GM12878 (cell line): ENCODE results near the gene TANC1. TPM values are rescaled to one million over a fixed set of nuclear protein-coding genes. Genes with fewer than 3 reads are reported as not detected.

Experiments used
- ATAC-seq: fragments of 200-7000 bp; cut with Tn5 transposase; 3 replicates; pipeline ENCODE4 v1.9.1; 2020; ENCODE audit warnings: mild to moderate bottlenecking, moderate library complexity
- BruUV-seq: library from RNA; stranded (reverse); fragments of 400-500 nt; replicated peaks from 2 replicates; lab custom pipeline; 2021; lab: Mats Ljungman, UMichigan
- CTCF ChIA-PET: fragments of 300-600 bp; sonication (Branson Sonifier 250); formaldehyde crosslinking; extraction: SDS; loops from one replicate; lab custom pipeline; 2021; ENCODE audit warnings: inconsistent platforms; lab: Yijun Ruan, JAX
- POLR2A ChIA-PET: fragments of 350-600 bp; formaldehyde crosslinking; extraction: SDS; loops from one replicate; lab custom pipeline; 2021; ENCODE audit warnings: inconsistent platforms; lab: Charles Lee
- RAD21 ChIA-PET: fragments of 300-600 bp; sonication (Branson Sonifier 250); formaldehyde crosslinking; loops from one replicate; lab custom pipeline; 2023; ENCODE audit warnings: antibody characterized with exemption; ENCODE audit not compliant: unreplicated experiment; lab: Charles Lee
- SMC1A ChIA-PET: fragments of 300-600 bp; sonication (Branson Sonifier 250); formaldehyde crosslinking; loops from one replicate; lab custom pipeline; 2023; ENCODE audit not compliant: unreplicated experiment, uncharacterized antibody; lab: Charles Lee
- DNase-seq: peaks from one replicate; pipeline ENCODE4 v3.0.0-alpha.2; 2011; ENCODE audit warnings: low read depth, low spot score
- FAIRE-seq: peaks from 3 replicates; lab custom pipeline; 2011; peaks lifted over from hg19 to GRCh38; lab: Jason Lieb, UNC
- H2AFZ ChIP-seq: 2 replicates; pipeline ENCODE4 v1.6.0; 2011; ENCODE audit warnings: low read depth, low read length, control low read depth; ENCODE audit not compliant: control insufficient read depth
- H3K27ac ChIP-seq: 2 replicates; pipeline ENCODE4 v1.5.1; 2011; ENCODE audit warnings: control low read depth; ENCODE audit not compliant: control insufficient read depth, insufficient read depth
- H3K27me3 ChIP-seq, 2 experiments: replicated peaks in 1 of 2; 2 replicates each; pipeline versions ENCODE4 v1.6.0 to v1.6.1; 2011; ENCODE audit warnings: low read length in 1 of 2; ENCODE audit not compliant: control insufficient read depth in 2 of 2, insufficient read depth in 2 of 2
- H3K36me3 ChIP-seq, 2 experiments: 2 replicates each; pipeline ENCODE4 v1.5.1; 2011; ENCODE audit warnings: low read length in 1 of 2; ENCODE audit not compliant: control insufficient read depth in 2 of 2, insufficient read depth in 2 of 2
- H3K4me1 ChIP-seq: 2 replicates; pipeline ENCODE4 v1.6.1; 2011; ENCODE audit warnings: mild to moderate bottlenecking, low read length, moderate library complexity, mixed read lengths; ENCODE audit not compliant: control insufficient read depth, insufficient read depth
- H3K4me2 ChIP-seq: 2 replicates; pipeline ENCODE4 v1.6.0; 2011; ENCODE audit warnings: control low read depth; ENCODE audit not compliant: control insufficient read depth, insufficient read depth
- H3K4me3 ChIP-seq: fragments of 200-600 bp; sonication (generic); 2 replicates; pipeline ENCODE4 v1.5.1; 2016
- H3K79me2 ChIP-seq: 2 replicates; pipeline ENCODE4 v1.6.0; 2011; ENCODE audit warnings: low read length; ENCODE audit not compliant: control insufficient read depth, insufficient read depth
- H3K9ac ChIP-seq: 2 replicates; pipeline ENCODE4 v1.8.0; 2011; ENCODE audit warnings: low read length, control low read depth, mixed read lengths; ENCODE audit not compliant: control insufficient read depth, insufficient read depth
- H3K9me3 ChIP-seq: replicated peaks from 3 replicates; pipeline ENCODE4 v1.5.1; 2011; ENCODE audit warnings: mild to moderate bottlenecking, low read length; ENCODE audit not compliant: control insufficient read depth, insufficient read depth
- H4K20me1 ChIP-seq: 2 replicates; pipeline ENCODE4 v1.6.0; 2011; ENCODE audit not compliant: control insufficient read depth, insufficient read depth
- CBX5 ChIP-seq: sonication (generic); IDR thresholded peaks from 2 replicates; pipeline ENCODE4 v1.6.1; 2016; ENCODE audit warnings: low read depth, moderate library complexity, mild to moderate bottlenecking, inconsistent platforms
- CHD4 ChIP-seq: fragments of 200-600 bp; sonication (generic); IDR thresholded peaks from 2 replicates; pipeline ENCODE4 v1.6.1; 2016; ENCODE audit warnings: mild to moderate bottlenecking
- FOXM1 ChIP-seq: IDR thresholded peaks from 2 replicates; pipeline ENCODE4 v1.6.1; 2012; ENCODE audit warnings: low read depth, mild to moderate bottlenecking, inconsistent platforms, low read length, moderate library complexity
- IKZF2 ChIP-seq, 2 experiments: fragments of 450-650 bp; IDR thresholded peaks; 2 replicates each; pipeline ENCODE4 v1.6.1; 2017; ENCODE audit warnings: mild to moderate bottlenecking in 2 of 2, moderate library complexity in 2 of 2
- IRF4 ChIP-seq: IDR thresholded peaks from 2 replicates; pipeline ENCODE4 v1.6.1; 2011; ENCODE audit warnings: low read depth, low read length
- MTA3 ChIP-seq: IDR thresholded peaks from 2 replicates; pipeline ENCODE4 v1.6.1; 2012; ENCODE audit warnings: low read length, inconsistent platforms, borderline replicate concordance
- RBBP5 ChIP-seq: fragments of 200-600 bp; sonication (generic); conservative IDR thresholded peaks from 2 replicates; pipeline ENCODE4 v1.6.1; 2016
- TAF1 ChIP-seq: IDR thresholded peaks from 2 replicates; pipeline ENCODE4 v1.6.1; 2011; ENCODE audit warnings: mild to moderate bottlenecking, low read depth, low read length, borderline replicate concordance
- ZNF207 ChIP-seq: fragments of 450-650 bp; IDR thresholded peaks from 2 replicates; pipeline ENCODE4 v1.6.1; 2014; ENCODE audit warnings: antibody characterized with exemption, mild to moderate bottlenecking, borderline replicate concordance
- WGBS: methylation state at CpG from one replicate; pipeline ENCODE4 v1.1.6; 2016; ENCODE audit warnings: low lambda C conversion rate; ENCODE audit not compliant: insufficient replicate concordance, insufficient coverage; ENCODE audit errors: missing lambda C conversion rate; 5-methylcytosine and 5-hydroxymethylcytosine counted together
- in situ Hi-C: fragments of 300-500 bp; cut with MboI; formaldehyde crosslinking; loops from 9 replicates; pipeline ENCODE4 v1.14.3; 2018; ENCODE audit warnings: mixed read lengths
- intact Hi-C: fragments of 100-400 bp; cut with micrococcal nuclease; formaldehyde crosslinking; loops from one replicate; pipeline ENCODE4 v1.14.2; 2022; ENCODE audit not compliant: unreplicated experiment
- polyA plus RNA-seq, 11 experiments: library from polyadenylated mRNA; depleted of rRNA in 4 of 11; unstranded in 6 of 11; stranded (reverse) in 5 of 11; fragments of >200 nt; fragmentation: Nextera tagmentation in 4 of 11; fragmentation: Illumina TruSeq in 1 of 11; extraction: Ambion mirVana in 4 of 11; extraction: Trizol in 1 of 11; gene quantifications; 1 replicate in 1 of 11; 2 replicates in 10 of 11; pipeline versions ENCODE4 v1.2.1 to v1.2.3, GENCODE V29; 2011 to 2016; ENCODE audit warnings: inconsistent platforms in 2 of 11, missing spikeins in 2 of 11, low read depth in 1 of 11
- total RNA-seq, 4 experiments: library from RNA; depleted of rRNA in 3 of 4; stranded (reverse); fragments of >200 nt in 3 of 4; fragmentation: Illumina TruSeq in 1 of 4; extraction: Trizol in 1 of 4; gene quantifications; 2 replicates each; pipeline versions ENCODE4 v1.2.1 to v1.2.3, GENCODE V29; 2013 to 2021
- TF ChIP-seq, protein P1 (sequence below): fragments of 450-650 bp; IDR thresholded peaks from 2 replicates; pipeline ENCODE4 v1.6.1; 2016; ENCODE audit warnings: mild to moderate bottlenecking, moderate library complexity, borderline replicate concordance
- TF ChIP-seq, protein P2 (sequence below): IDR thresholded peaks from 2 replicates; pipeline ENCODE4 v1.6.1; 2011; ENCODE audit warnings: low read depth, low read length, improper control_type of control experiment, borderline replicate concordance
- TF ChIP-seq, protein P3 (sequence below): fragments of 450-650 bp; IDR thresholded peaks from 2 replicates; pipeline ENCODE4 v1.6.1; 2016; ENCODE audit warnings: mild to moderate bottlenecking
- TF ChIP-seq, protein P4 (sequence below): IDR thresholded peaks from 2 replicates; pipeline ENCODE4 v1.6.1; 2012; ENCODE audit warnings: low read length, inconsistent platforms

Gene TANC1
- total and polyA plus RNA-seq, 10 of the 15 experiments (the other 5 are each of a cell fraction or from before 2014, with no cell fraction given), result 0.05 to 5.0 (median 0.34) TPM

DNA sequence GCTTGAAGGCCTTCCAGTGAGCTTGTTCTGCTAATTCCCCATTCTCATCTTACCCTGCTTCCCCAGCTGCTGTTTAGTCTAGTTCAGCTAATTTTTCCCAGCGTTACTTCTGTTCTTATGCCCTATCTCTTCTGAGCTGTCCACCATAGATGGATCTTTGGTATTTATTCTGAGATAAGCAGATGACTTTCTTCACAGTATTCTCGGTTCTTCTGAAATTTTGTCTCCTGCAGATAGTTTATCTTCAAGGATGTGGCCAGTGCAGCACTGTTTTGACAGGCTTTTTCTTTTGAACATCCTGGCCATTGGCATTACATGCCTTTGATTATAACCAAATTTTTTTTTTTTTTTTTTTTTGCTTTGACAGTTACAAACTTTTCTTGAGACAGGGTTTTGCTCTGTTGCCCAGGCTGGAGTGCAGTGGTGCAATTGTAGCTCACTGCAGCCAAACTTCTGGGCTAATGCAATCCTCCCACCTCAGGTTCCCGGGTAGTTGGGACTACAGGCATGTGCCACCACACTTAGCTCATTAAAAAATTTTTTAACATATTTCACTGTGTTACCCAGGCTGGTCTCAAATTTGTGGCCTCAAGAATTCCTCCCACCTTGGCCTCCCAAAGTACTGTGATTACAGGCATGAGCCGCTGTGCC lies 183.8 kb downstream of the TANC1 start:
- DNase-seq, result no peak
- RAD21 ChIA-PET, result interaction anchor here (1.3 kb wide), 1 partner anchor 12 kb away, joined by 3 read pairs; no protein-coding TSS in a partner anchor
- POLR2A ChIA-PET, result interaction anchor here (0.6 kb wide), 2 partner anchors 29 to 210 kb away, joined by 3 read pairs; no protein-coding TSS in a partner anchor
- no peaks in the 10 kb centered on the region for H3K9me3 ChIP-seq
- no peaks in the 10 kb centered on the region for H3K79me2 ChIP-seq
- in situ Hi-C loops (no loop called here), intact Hi-C loops (no loop called here)
- H4K20me1 ChIP-seq, result no peaks in the 10 kb centered on the region
- CTCF ChIA-PET, result interaction anchor here (0.6 to 1.5 kb wide), 3 partner anchors 29 to 273 kb away, joined by 3 to 6 read pairs (median 4); no protein-coding TSS in a partner anchor
- ATAC-seq, result no peak
- H2AFZ ChIP-seq, result no peak overlapping the region
- no peak overlapping the region for H3K4me2 ChIP-seq
- H3K9ac ChIP-seq, result no peak overlapping the region
- no peaks in the 10 kb centered on the region for H3K36me3 ChIP-seq
- H3K4me3 ChIP-seq, result no peak overlapping the region
- 0 out of 2 replicates have a peak, but pooled peaks cover 4% of the 10 kb centered on the region for H3K4me1 ChIP-seq
- SMC1A ChIA-PET, result interaction anchor here (0.7 to 2.2 kb wide), 4 partner anchors 11 to 22 kb away, joined by 3 to 4 read pairs (median 4); no protein-coding TSS in a partner anchor
- FAIRE-seq, result no peak
- no peak overlapping the region for H3K27ac ChIP-seq
- no TSS peak for BruUV-seq
- WGBS, result 67% methylated on average over 4 of the region's 4 CpGs
- no peaks in the 10 kb centered on the region for H3K27me3 ChIP-seq
- TF ChIP-seq ZNF207 (no peak), IRF4 (no peak), IKZF2 (IDR thresholded peaks at IDR 0.05) (no peak), RBBP5 (no peak), MTA3 (no peak), CHD4 (no peak), FOXM1 (no peak), TAF1 (no peak), CBX5 (no peak)
- TF ChIP-seq, protein P1, sequence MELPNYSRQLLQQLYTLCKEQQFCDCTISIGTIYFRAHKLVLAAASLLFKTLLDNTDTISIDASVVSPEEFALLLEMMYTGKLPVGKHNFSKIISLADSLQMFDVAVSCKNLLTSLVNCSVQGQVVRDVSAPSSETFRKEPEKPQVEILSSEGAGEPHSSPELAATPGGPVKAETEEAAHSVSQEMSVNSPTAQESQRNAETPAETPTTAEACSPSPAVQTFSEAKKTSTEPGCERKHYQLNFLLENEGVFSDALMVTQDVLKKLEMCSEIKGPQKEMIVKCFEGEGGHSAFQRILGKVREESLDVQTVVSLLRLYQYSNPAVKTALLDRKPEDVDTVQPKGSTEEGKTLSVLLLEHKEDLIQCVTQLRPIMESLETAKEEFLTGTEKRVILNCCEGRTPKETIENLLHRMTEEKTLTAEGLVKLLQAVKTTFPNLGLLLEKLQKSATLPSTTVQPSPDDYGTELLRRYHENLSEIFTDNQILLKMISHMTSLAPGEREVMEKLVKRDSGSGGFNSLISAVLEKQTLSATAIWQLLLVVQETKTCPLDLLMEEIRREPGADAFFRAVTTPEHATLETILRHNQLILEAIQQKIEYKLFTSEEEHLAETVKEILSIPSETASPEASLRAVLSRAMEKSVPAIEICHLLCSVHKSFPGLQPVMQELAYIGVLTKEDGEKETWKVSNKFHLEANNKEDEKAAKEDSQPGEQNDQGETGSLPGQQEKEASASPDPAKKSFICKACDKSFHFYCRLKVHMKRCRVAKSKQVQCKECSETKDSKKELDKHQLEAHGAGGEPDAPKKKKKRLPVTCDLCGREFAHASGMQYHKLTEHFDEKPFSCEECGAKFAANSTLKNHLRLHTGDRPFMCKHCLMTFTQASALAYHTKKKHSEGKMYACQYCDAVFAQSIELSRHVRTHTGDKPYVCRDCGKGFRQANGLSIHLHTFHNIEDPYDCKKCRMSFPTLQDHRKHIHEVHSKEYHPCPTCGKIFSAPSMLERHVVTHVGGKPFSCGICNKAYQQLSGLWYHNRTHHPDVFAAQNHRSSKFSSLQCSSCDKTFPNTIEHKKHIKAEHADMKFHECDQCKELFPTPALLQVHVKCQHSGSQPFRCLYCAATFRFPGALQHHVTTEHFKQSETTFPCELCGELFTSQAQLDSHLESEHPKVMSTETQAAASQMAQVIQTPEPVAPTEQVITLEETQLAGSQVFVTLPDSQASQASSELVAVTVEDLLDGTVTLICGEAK, result no peak
- TF ChIP-seq, protein P2, sequence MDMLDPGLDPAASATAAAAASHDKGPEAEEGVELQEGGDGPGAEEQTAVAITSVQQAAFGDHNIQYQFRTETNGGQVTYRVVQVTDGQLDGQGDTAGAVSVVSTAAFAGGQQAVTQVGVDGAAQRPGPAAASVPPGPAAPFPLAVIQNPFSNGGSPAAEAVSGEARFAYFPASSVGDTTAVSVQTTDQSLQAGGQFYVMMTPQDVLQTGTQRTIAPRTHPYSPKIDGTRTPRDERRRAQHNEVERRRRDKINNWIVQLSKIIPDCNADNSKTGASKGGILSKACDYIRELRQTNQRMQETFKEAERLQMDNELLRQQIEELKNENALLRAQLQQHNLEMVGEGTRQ, result no peak
- TF ChIP-seq, protein P3, sequence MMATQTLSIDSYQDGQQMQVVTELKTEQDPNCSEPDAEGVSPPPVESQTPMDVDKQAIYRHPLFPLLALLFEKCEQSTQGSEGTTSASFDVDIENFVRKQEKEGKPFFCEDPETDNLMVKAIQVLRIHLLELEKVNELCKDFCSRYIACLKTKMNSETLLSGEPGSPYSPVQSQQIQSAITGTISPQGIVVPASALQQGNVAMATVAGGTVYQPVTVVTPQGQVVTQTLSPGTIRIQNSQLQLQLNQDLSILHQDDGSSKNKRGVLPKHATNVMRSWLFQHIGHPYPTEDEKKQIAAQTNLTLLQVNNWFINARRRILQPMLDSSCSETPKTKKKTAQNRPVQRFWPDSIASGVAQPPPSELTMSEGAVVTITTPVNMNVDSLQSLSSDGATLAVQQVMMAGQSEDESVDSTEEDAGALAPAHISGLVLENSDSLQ, result no peak
- TF ChIP-seq, protein P4, sequence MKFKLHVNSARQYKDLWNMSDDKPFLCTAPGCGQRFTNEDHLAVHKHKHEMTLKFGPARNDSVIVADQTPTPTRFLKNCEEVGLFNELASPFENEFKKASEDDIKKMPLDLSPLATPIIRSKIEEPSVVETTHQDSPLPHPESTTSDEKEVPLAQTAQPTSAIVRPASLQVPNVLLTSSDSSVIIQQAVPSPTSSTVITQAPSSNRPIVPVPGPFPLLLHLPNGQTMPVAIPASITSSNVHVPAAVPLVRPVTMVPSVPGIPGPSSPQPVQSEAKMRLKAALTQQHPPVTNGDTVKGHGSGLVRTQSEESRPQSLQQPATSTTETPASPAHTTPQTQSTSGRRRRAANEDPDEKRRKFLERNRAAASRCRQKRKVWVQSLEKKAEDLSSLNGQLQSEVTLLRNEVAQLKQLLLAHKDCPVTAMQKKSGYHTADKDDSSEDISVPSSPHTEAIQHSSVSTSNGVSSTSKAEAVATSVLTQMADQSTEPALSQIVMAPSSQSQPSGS, result no peak
